Measurements from ENCODE around the gene ULBP3.

The ULBP3 gene

DNA sequence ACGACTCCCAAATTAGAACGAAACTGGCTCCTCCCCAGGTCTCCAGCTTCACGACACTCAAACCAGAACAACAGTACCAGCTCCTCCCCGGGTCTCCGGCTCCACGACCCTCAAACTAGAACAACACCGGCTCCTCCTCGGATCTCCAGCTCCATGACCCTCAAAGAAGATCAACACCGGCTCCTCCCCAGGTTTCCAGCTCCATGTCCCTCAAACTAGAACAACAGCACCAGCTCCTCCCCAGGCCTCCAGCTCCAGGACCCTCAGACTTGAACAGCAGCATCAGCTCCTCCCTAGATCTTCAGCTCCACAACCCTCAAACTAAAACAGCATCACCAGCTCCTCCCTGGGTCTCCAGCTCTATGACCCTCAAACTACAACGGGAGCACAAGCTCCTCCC is 13.8 kb downstream of the ULBP3 start:
- CTCF ChIA-PET, result interaction anchor here (0.7 to 4.1 kb wide), 3 partner anchors 16 to 618 kb away, joined by 3 to 25 read pairs (median 4); no protein-coding TSS in a partner anchor
- TF ChIP-seq L3MBTL2 (conservative IDR thresholded peaks at IDR 0.05) (no peak), LEF1 (IDR thresholded peaks at IDR 0.05; ENCODE audit: borderline replicate concordance) (no peak), HDGF (IDR thresholded peaks at IDR 0.05; ENCODE audit: borderline replicate concordance) (no peak), FOXA1 (IDR thresholded peaks at IDR 0.05) (no peak), BHLHE40 (IDR thresholded peaks at IDR 0.05; ENCODE audit: borderline replicate concordance) (no peak), FOXK2 (IDR thresholded peaks at IDR 0.05) (no peak), ARNT (IDR thresholded peaks at IDR 0.05) (no peak)
- TF ChIP-seq, protein P1, sequence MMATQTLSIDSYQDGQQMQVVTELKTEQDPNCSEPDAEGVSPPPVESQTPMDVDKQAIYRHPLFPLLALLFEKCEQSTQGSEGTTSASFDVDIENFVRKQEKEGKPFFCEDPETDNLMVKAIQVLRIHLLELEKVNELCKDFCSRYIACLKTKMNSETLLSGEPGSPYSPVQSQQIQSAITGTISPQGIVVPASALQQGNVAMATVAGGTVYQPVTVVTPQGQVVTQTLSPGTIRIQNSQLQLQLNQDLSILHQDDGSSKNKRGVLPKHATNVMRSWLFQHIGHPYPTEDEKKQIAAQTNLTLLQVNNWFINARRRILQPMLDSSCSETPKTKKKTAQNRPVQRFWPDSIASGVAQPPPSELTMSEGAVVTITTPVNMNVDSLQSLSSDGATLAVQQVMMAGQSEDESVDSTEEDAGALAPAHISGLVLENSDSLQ (IDR thresholded peaks at IDR 0.05), result no peak
- no peak for DNase-seq (ENCODE audit: extremely low spot score)
- POLR2A ChIA-PET, result interaction anchor here (2.6 kb wide), 1 partner anchor 14 kb away, joined by 9 read pairs; the partner anchor contains the start of gene ULBP3

DNA sequence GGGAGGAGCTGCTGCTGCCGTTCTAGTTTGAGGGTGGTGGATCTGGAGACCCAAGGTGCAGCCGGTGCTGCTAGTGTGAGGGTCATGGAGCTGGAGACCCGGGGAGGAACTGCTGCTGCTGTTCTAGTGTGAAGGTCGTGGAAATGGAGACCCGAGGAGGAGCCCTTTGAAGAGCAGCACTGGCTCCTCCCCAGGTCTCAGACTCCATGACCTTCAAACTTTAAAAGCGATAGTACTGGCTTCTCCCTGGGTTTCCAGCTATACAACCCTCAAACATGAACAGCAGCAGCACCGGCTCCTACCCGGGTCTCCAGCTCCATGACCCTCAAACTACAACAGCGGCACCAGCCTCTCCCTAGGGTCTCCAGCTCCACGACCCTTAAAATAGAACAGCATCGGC is 15.5 kb downstream of the ULBP3 start:
- CTCF ChIA-PET, result interaction anchor here (0.6 to 4.1 kb wide), 4 partner anchors 15 to 812 kb away, joined by 3 to 25 read pairs (median 4); partner anchors contain the start of gene ULBP3
- POLR2A ChIA-PET, result interaction anchor here (2.6 kb wide), 1 partner anchor 15 kb away, joined by 9 read pairs; the partner anchor contains the start of gene ULBP3
- no peak for TF ChIP-seq FOXK2 (IDR thresholded peaks at IDR 0.05)
- no peak for TF ChIP-seq FOXA1 (IDR thresholded peaks at IDR 0.05)
- TF ChIP-seq SUZ12 (IDR thresholded peaks at IDR 0.05), result no peak
- no peak for TF ChIP-seq CTBP1 (IDR thresholded peaks at IDR 0.05; ENCODE audit: borderline replicate concordance)
- no peak for TF ChIP-seq ZNF384 (IDR thresholded peaks at IDR 0.05)
- TF ChIP-seq NFRKB (IDR thresholded peaks at IDR 0.05), result no peak
- no peak for TF ChIP-seq LEF1 (IDR thresholded peaks at IDR 0.05; ENCODE audit: borderline replicate concordance)
- no peak for TF ChIP-seq HDGF (IDR thresholded peaks at IDR 0.05; ENCODE audit: borderline replicate concordance)
- TF ChIP-seq L3MBTL2 (conservative IDR thresholded peaks at IDR 0.05), result no peak
- TF ChIP-seq TARDBP (IDR thresholded peaks at IDR 0.05), result no peak
- TF ChIP-seq ELF4 (IDR thresholded peaks at IDR 0.05), result no peak
- TF ChIP-seq BHLHE40 (IDR thresholded peaks at IDR 0.05; ENCODE audit: borderline replicate concordance), result no peak
- DNase-seq (ENCODE audit: extremely low spot score), result no peak

- TF ChIP-seq ELF4 (IDR thresholded peaks at IDR 0.05) (no peak), BHLHE40 (IDR thresholded peaks at IDR 0.05; ENCODE audit: borderline replicate concordance) (no peak), ZNF384 (IDR thresholded peaks at IDR 0.05) (no peak), TARDBP (IDR thresholded peaks at IDR 0.05) (no peak), FOXM1 (IDR thresholded peaks at IDR 0.05; ENCODE audit: borderline replicate concordance) (no peak), HDGF (IDR thresholded peaks at IDR 0.05; ENCODE audit: borderline replicate concordance) (no peak), FOXA1 (IDR thresholded peaks at IDR 0.05) (no peak), L3MBTL2 (conservative IDR thresholded peaks at IDR 0.05) (no peak), SUZ12 (IDR thresholded peaks at IDR 0.05) (no peak), SP1 (IDR thresholded peaks at IDR 0.05) (no peak), ARNT (IDR thresholded peaks at IDR 0.05) (no peak), FOXK2 (IDR thresholded peaks at IDR 0.05) (no peak), CTBP1 (IDR thresholded peaks at IDR 0.05; ENCODE audit: borderline replicate concordance) (no peak), LEF1 (IDR thresholded peaks at IDR 0.05; ENCODE audit: borderline replicate concordance) (no peak), NFRKB (IDR thresholded peaks at IDR 0.05) (no peak)
- TF ChIP-seq, protein P1 (IDR thresholded peaks at IDR 0.05), result no peak
- no peak for DNase-seq (ENCODE audit: extremely low spot score)
- ChIA-PET POLR2A (no interaction called here), CTCF (no interaction called here)
Observed at GRCh38 chr6:150050846-150051245, 18.1 kb downstream of the ULBP3 start.

- ChIA-PET POLR2A (no interaction called here), CTCF (no interaction called here)
- no peak for TF ChIP-seq ZNF384 (IDR thresholded peaks at IDR 0.05)
- TF ChIP-seq, protein P1 (IDR thresholded peaks at IDR 0.05), result no peak
- DNase-seq (ENCODE audit: extremely low spot score), result no peak
Observed at GRCh38 chr6:150048099-150048498, 20.8 kb downstream of the ULBP3 start.

GRCh38 chr6:150046943-150047342 is 22.0 kb downstream of the ULBP3 start:
- ChIA-PET POLR2A (no interaction called here), CTCF (interaction anchor here (0.9 kb wide), 1 partner anchor 352 kb away, joined by 3 read pairs; no protein-coding TSS in a partner anchor)
- no peak for DNase-seq (ENCODE audit: extremely low spot score)
- TF ChIP-seq HDGF (IDR thresholded peaks at IDR 0.05; ENCODE audit: borderline replicate concordance) (no peak), NFRKB (IDR thresholded peaks at IDR 0.05) (no peak)

- ChIA-PET CTCF (interaction anchor here (0.6 kb wide), 1 partner anchor 474 kb away, joined by 3 read pairs; no protein-coding TSS in a partner anchor), POLR2A (no interaction called here)
- no peak for DNase-seq (ENCODE audit: extremely low spot score)
- no peak for TF ChIP-seq ZNF384 (IDR thresholded peaks at IDR 0.05)
- TF ChIP-seq SUZ12 (IDR thresholded peaks at IDR 0.05), result no peak
- no peak for TF ChIP-seq SP1 (IDR thresholded peaks at IDR 0.05)
- TF ChIP-seq NFRKB (IDR thresholded peaks at IDR 0.05), result no peak
- TF ChIP-seq ELF4 (IDR thresholded peaks at IDR 0.05), result no peak
Observed at GRCh38 chr6:150044621-150045145, 24.2 kb downstream of the ULBP3 start.

Measured in HEK293T (cell line).